Activated CD8-positive, alpha-beta memory T cell treated with anti-CD3 and anti-CD28 coated beads for 48 hours (primary cell): ENCODE measurements around the gene TCF4.

Source experiments
- DNase-seq, 3 experiments: peaks; one replicate each; pipeline ENCODE4 v3.0.0-alpha.2; 2020; ENCODE audit warnings: low read depth in 2 of 3, low spot score in 2 of 3

The TCF4 gene

DNA sequence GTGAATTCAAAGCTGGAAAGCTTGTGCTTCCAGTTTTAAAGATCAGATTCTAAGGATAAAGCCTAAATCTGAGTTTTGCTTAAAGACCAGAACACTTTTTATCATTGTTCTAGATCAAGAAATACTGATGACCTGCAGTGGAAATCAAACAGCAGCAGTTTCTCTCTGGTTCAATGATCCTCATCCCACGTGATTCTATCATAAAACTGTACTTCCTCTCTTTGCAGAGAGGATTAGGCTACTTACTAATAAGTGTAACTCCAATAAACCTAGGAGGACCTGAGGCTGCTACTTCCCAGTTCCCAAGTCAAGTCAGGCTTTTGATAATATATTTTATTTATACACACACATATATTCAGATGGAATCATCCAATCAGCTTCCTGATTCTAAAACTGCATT is 81.9 kb downstream of the TCF4 start:
- no peak for DNase-seq

DNA sequence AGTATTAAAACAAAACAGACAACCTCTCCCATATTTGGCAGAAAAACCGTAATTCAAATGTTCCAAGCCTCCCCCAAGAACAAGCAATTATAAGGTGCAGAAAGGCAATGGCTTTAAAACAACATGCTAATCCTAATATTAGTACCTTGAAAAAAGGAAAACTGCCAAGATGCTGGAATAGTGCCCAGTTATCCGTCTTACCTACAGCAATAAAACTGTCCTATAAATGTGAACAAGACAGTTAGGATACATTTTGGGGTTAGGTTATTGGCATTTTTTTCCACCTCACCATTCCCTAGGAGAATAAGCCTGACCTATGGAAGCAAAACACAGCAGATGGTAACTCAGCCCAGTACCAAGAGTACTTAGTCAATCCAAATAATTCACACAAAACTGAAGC is 83.2 kb downstream of the TCF4 start:
- DNase-seq: no peak

DNA sequence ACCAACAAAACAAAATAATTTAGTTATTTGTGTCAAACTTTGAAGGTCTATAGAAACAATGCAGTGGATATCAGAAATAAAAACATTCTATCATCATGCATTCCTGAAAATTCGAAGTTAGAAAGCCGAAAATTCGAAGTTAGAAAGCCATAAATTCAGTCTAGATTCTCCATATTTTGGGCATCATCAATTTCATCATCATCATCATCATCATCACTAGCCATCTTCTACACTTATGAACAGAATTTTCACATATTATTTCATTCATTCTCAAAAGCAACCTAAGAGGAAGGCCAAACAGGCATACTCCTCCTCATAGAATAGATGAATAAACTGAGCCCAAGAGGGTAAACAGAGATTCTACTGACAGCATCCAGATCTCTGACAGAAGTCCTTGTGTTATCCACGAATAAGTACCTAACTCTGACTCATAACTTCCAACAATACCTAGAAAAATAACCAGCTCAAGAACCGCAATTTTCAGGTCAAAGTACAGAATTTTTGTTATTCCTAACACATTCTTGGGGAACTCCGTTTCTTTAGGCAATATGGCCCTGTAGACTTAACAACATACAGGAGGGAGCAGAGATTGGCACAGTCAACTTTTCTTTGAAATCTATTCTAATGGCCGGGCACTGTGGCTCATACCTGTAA is 84.7 kb downstream of the TCF4 start:
- no peak for DNase-seq

DNA sequence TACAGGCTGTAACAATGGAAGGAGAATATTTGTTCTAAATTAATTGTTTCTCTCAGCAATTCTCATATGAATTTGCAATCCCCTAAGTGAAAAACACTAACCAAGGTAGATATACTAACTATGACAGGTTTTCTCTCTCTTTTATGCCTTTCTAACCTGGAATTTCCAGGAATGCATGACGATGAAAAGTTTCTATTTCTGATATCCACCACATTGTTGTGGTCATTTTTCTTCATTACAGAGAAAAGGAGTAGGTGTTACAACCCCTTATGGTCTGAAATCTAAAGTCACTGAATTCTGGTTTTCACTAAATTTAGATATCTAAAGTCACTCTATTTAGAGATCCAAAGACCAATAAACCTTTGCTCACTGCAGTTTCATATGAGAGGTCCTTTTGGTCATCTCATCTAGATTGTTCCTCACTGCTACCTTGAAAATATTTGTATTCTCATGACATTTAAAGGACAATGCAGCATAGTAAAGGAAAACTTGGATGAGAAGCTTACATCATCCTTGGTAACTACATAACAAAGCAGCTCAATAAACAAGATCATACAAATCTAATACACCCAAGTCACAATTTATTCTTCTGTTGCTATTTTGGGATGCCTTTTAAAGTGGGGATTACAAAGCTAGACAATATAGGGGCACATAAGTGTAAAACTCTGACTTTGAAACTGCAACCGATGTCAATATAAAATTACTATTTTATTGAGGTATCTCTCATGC is 85.8 kb downstream of the TCF4 start:
- DNase-seq: no peak

DNA sequence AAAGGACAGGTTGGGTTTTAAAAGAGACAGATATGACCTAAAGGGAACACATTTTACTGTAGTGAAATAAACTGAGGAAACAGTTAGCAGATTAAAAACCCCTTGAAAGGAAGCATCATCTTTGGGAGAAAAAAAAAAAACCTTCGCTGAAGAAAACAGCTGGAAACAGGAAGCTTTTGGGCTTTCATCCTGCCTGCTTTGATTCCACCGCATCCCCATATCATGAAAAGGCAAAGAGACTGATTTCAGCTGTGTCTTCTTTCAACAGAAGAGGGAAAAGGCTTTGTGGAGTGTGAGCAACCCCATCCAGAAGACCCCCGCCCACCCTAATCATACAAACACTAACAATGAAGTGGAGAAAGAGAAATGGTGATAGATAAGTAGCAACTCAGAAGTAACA is 86.4 kb downstream of the TCF4 start:
- no peak for DNase-seq

DNA sequence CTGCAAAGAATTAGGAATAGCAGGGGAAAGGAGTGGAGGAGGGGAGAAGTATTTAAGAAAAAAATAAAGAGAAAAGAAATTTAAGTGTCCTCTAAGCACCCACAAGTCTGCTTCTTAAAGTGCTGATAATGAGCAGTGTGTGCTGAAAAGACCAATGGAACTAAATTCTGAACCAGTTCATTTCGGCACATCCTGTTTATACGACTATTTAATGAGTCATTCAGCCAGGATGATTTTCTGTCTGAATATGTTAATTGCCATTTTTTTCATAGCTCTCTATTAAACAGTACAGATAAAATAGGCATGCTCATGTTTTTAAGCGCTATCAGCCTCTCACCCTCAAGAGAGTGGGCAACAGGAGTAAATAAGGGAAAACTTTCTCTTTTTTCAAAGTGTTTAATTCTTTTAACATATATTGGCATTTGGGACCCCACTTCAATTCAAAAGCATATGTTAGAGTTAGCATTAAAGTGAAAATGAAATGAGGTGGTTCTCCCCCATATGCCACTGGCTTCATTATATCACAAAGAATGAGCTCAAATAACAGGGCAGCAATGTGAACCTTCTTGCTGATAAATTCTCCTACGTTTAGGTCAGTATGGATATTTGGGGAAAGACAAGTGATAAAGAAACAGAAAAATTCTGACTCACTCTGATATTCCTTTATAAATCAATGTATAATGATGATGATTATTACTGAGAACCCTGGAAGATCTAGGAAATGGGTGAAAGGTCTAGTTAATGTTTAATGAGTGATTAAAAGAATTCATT is 87.5 kb downstream of the TCF4 start:
- DNase-seq: no peak

DNA sequence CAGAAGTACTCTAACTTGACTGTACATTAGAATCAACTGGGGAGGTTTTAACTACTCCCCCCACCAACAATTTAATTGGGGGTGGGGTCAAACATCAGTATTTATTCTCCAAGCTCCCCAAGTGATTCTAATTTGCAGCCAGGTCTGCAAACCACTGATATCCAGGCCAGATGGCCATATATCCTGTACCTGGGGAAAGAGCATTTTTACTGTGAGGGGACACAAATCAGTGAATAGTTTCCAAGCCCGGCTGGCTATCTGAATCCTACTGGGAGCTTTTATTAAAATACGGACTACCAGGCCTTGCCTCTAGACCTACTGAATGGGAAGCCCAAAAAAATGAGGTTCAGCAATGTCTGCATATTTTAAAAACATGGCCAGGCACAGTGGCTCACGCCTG is 88.5 kb downstream of the TCF4 start:
- no peak for DNase-seq

DNA sequence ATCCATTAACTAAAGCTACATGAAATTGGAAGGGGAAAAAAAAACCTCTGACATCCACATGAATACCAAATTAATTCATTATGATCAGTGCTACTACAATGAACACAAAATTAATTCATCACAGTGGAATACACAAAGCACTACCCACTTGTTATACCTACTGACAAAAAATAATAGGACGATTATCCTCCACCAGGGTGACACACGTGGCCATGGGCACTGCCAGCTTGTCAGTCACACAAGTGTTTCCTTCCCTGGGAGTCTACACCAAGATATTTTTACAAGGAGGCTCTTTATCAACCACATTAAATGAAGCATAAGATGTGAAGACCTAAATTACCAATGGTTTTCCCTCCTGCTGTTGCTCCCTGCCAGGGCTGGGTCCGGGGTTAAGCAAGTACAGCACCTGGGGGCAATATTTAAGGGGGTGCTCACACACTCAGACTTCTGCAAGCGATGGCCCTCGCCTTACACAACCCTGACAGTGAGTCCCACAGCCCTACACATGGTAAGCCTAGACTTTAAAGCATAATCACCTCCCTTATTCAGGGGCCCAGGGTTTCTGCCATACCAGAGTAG is 90.1 kb downstream of the TCF4 start:
- DNase-seq: no peak

DNA sequence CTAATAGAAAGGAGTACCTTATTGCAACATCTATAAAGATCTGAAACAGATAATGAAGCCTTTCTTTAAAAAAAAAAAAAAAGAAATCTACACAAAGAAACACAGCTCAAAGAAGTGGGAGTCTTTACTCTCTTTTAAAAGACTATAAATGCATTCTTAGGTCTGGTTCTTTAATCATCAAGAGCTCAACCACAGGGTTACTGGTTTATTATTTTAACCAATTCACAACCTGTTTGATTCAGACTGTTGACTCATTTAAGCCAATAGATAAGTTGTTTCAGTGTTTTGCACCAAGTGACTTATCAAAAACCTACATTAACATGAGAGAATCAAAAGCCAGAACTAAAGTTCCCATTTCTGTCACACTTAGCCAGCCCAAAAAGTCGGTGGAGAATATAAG is 93.1 kb downstream of the TCF4 start:
- DNase-seq: no peak

DNA sequence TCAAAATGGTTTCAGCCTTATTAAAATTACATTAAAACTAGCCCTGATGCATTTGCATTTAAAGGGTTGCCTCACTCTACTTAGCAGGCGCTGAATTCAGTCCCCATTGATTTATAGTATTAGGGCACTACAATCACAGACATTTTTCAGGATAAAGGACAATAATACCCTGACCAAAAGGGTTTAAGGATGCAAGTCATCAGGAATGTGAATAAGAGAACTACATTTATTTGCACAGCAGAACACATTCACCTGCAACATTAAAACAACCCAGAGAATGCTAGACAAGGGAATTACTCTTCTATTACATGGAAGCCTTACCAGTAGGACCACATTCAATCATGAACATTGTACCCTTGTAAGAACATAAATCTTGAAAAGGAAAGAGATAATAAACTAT is 93.6 kb downstream of the TCF4 start:
- DNase-seq: no peak

DNA sequence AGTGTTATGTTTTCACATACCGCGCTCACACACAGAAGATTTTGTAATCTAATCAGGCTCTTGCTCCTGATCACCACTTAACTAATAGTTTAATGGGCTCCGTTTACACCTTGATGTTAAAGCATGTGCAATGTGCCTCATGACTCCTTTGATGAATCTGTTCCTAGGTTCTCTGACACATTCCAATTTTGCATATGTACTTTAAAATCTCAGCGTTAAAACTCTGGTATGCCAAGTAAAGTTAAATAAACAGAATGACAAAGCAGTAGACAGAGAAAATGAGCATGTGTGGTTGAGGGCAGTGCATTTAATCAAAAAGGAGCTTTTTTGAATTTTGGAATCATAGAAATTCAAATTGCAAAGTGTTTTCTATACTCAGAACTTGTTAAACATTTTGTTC is 96.4 kb downstream of the TCF4 start:
- no peak for DNase-seq

DNA sequence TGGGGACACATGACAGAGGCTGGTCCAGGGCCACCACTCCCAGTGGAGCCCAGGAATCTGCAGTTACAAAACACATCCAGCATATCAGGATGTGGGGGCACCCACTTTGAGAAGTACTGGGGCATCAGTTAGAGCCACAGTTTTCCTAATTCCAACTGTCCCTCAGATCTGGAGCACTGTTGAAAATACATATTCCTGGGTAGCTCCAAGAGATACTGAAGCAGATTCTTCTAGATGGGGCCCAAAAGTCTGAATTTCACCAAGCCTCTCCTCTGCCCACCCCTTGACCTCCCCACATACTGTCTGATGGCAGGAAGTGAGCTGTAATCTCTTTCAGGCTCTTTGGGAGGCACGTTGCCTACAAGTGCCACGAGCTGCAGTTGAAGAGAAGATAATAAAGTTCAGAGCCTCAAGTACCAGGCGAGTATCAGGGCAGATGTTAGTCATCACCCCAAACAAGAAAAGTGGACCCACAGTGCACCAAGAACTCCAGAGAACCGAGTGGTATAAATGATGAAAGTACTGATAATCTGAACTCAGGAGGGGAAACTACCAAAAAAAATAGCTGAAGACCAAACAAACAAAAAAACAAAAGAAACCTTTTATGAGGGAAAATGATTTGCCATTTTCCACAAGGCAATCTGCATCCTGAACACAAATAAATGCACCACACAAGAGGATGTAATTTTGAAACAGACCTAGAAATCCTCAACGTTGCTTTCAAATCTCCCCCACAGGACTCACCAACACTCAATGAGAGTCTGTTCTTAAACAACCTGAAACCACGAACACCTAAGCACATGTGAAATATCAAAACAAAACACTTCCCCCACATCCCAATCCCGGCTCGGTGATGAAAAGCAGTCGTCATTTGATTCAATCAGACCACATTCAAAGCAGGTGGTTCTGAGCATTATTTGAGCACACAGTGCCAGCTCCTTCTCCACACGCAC is 98.7 kb downstream of the TCF4 start:
- DNase-seq: no peak

DNA sequence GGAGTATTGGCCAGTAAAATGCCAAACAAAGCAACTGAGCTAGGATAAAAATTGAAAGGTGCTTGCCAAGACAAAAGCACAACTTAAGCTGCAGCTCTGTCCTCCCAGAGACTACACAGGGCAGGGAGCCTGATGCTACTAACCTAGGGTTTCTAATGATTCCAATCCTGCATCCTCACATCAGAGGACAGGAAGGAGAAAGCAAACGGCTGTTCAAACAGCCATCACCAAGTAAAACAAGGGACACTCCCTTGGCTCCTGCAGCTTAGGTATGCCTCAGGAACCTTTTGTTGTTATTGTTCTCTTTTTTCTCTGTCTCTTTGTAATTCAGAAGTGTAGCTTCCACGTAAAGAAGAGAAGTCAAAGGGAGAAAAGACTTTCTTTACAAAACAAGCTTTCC is 99.5 kb downstream of the TCF4 start:
- no peak for DNase-seq

DNA sequence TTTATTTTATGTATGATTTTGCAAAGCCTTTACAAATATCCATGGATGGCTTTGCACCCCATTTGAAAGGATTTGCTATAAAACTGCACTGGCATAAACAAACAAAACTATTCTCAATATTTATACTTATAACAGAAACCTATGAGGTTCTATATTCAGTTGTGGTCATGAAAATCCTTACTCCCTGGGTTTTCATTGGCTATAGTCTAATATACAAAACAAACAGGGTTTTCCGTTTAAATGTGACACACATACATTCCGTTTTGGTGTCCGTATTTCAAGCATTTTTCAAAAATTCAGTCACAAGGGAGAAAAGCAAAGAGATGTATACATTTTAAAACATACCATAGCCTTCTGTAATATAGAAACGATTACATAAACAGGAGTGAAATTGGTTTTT is 100.0 kb downstream of the TCF4 start:
- no peak for DNase-seq

DNA sequence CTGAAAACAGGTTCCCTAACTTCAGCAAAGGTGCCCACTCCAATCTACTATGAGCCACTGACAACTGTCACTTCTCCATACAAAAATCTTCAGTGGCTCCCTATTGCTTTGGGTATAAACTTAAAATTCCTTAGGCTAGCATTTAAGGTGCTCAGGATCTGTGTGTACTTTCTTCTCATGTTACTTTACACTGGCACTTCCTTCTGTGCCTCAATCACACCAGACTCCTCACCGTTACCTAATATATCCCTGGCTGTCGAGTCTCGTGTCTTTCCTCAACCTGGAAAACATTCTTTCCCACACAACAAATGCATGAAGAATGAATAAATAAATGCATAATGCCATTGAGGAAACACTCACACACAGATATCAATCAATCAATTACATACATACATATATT is 101.1 kb downstream of the TCF4 start:
- no peak for DNase-seq

DNA sequence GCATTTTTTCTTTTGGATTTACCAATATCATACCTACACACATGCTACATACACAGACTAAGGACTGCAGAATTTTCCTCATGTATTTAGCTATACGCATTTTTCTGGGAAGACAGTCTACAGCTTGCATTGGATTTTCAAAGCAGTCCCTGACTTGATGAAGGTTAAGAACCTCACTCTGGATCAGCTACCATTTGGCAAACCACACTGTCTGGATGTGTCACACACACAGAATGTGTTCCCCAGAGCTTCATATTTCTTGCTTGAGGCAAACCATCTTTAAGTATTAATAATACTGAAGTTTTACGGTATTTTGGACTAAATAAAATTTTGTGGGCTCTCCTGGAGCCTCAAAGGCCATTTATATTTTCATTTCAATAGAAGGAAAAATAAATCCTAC is 102.3 kb downstream of the TCF4 start:
- DNase-seq: no peak

DNA sequence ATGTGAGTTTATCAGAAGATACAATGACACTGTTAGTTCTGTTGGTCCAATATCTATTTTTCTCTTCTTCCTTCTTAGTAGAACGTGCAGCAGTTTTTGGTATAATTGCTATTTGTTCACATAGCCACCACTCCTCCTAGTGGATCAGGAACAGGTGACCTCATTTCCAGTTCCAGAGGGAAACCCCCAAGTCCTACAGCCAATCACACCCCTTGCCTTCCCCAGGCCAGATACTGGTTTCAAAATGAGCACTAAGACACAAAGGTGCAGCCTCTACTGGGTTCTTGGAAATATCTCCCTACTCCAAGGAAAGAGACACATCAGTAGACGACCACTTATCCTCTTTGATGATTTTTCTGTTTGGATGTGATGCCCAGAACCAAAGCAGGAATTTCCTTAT is 103.2 kb downstream of the TCF4 start:
- no peak for DNase-seq

DNA sequence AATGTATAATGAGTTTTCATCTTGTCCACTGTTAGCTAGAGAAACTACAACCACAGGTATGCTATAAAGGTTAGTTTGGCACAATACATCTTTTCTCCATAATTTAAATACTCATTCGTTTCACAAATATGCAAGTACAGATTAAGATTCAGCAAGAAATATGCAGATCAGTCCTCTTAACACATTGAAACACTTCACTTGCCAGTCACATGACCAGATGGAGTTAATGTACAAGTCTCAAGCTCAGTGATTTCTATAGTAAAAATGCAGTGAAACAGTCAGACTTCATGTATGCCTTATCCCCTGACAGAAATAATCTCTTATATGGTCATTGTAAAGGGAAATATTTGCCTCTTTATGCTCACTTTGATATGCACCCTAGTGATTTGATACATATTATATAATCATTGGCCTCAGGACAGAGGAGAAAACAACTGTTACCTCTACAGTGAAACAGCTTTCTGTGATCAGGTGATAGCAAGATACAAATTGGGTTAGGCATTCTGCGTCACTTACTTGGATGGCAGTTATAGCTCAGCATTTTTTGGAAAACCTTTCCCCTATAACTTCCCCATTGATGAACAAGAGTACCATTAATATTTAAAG is 104.6 kb downstream of the TCF4 start:
- DNase-seq: no peak

DNA sequence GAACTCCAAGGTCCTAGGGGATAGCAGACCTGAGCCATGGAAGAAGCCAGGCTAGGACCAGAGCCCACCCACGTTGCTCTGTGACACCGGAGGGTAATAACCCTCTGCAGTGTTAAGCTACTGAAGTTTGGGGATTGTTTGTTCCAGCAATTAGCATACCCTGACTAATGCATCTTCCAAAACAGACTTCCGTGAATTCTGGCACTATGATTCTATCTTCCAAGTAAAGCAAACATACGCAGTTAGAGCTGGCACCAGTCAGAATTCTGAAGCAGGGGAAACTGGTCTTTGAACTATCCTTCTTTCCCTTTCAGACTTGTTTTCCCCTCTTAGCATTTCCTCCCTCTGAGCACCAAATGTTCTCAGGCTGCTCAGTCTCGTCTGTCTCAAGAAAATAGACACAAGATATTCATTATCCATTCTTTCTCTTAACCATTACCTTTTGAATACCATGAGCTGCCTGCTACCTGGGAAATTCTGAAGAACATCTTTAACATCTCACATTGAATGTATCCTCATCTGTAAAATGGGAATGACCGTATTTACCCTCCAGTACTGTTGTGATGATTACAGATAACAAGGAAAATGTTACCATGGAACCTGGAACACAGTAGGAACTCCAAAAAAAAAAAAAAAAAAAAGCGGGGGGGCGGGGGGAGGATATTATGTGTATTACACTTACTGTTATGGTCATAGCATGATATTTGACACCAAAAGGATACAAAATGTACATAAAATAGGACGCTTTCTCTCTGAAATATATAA is 108.2 kb downstream of the TCF4 start:
- DNase-seq: no peak
